Transverse colon (tissue), 4 donors: ENCODE data around the gene USP28. TPM values are rescaled to one million over a fixed set of nuclear protein-coding genes. Genes with fewer than 3 reads are reported as not detected.

ENCODE experiments used
- DNase-seq: peaks from one replicate; pipeline ENCODE4 v3.0.0-alpha.2; 2019
- H3K27ac ChIP-seq, 4 donors: fragments of 200-600 bp; sonication (generic); 2 replicates each; pipeline ENCODE4 v1.5.1; 2016 to 2018; ENCODE audit warnings: inconsistent platforms in 4 of 4
- H3K27me3 ChIP-seq: fragments of 200-600 bp; sonication (generic); 2 replicates; pipeline ENCODE4 v1.5.1; 2017; ENCODE audit warnings: inconsistent platforms
- H3K36me3 ChIP-seq, 4 donors: fragments of 200-600 bp; sonication (generic); 2 replicates each; pipeline ENCODE4 v1.5.1; 2017 to 2019; ENCODE audit warnings: inconsistent platforms in 4 of 4
- H3K4me1 ChIP-seq, 4 donors: fragments of 200-600 bp; sonication (generic); 2 replicates each; pipeline ENCODE4 v1.5.1; 2017 to 2020; ENCODE audit warnings: inconsistent platforms in 4 of 4
- H3K4me3 ChIP-seq, 4 donors: fragments of 200-600 bp; sonication (generic); 1 replicate in 1 of 4; 2 replicates in 3 of 4; pipeline versions ENCODE4 v1.5.1 to v1.6.1; 2017 to 2019; ENCODE audit warnings: inconsistent platforms in 4 of 4
- H3K9me3 ChIP-seq, 2 donors: fragments of 200-600 bp; sonication (generic); 2 replicates each; pipeline ENCODE4 v1.5.1; 2017 to 2019; ENCODE audit warnings: inconsistent platforms in 2 of 2
- CTCF ChIP-seq, 5 experiments: fragments of 200-600 bp in 3 of 5; fragments of 450-650 bp in 2 of 5; sonication (generic) in 3 of 5; IDR thresholded peaks; 1 replicate in 2 of 5; 2 replicates in 3 of 5; pipeline ENCODE4 v1.5.1; 2016 to 2017; ENCODE audit warnings: antibody characterized with exemption in 5 of 5, inconsistent platforms in 3 of 5, mild to moderate bottlenecking in 2 of 5, moderate library complexity in 1 of 5
- EP300 ChIP-seq: sonication (generic); formaldehyde crosslinking; IDR thresholded peaks from one replicate; pipeline ENCODE4 v1.6.1; 2017; ENCODE audit warnings: antibody characterized with exemption, low read depth
- POLR2A ChIP-seq: fragments of 450-650 bp; IDR thresholded peaks from one replicate; pipeline ENCODE4 v1.6.1; 2016; ENCODE audit warnings: antibody characterized with exemption, mild to moderate bottlenecking, moderate library complexity
- POLR2AphosphoS5 ChIP-seq, 3 donors: sonication (generic); formaldehyde crosslinking; IDR thresholded peaks; one replicate each; pipeline ENCODE4 v1.6.1; 2016; ENCODE audit warnings: antibody characterized with exemption in 3 of 3
- WGBS, 2 donors: methylation state at CpG; one replicate each; pipeline ENCODE4 v1.1.5; 2018; ENCODE audit warnings: low coverage in 1 of 2; 5-methylcytosine and 5-hydroxymethylcytosine counted together
- in situ Hi-C, 4 donors: fragments of 200-750 bp; cut with MboI; loops; one replicate each; pipeline versions ENCODE4 v1.15.0 to v1.15.1; 2017; ENCODE audit warnings: low sequenced_read_pairs in 3 of 4, low pct_ligation_motif_present in 1 of 4, low pct_unique_long_range_greater_than_20kb in 1 of 4
- intact Hi-C: fragments of 100-400 bp; cut with DNase I; formaldehyde crosslinking; loops from one replicate; pipeline ENCODE4 v1.15.1; 2023; ENCODE audit warnings: low total_unique reads
- total RNA-seq, 4 donors: library from RNA; depleted of rRNA; stranded (reverse); fragments of >200 nt; gene quantifications; one replicate each; pipeline ENCODE4 v1.1.0, GENCODE V29; 2016

USP28 gene
- total RNA-seq, 4 donors from 2014 or later, result 10.1 to 28.3 (median 19.0) TPM

GRCh38 chr11:113907681-113908080 is 32.3 kb upstream of the USP28 start:
- Histone ChIP-seq H3K27me3 (peaks cover 9% of the 10 kb centered on the region), H3K36me3 (no peaks in the 10 kb centered on the region), H3K4me1 (peaks cover 0 to 17% (median 8%) of the 10 kb centered on the region in 4 donors), H3K27ac (no peak overlapping the region), H3K9me3 (no peaks in the 10 kb centered on the region), H3K4me3 (no peak overlapping the region)
- 76 to 77% methylated on average over 6 to 8 of the region's 8 CpGs for WGBS, 2 donors
- TF ChIP-seq EP300 (no peak), POLR2AphosphoS5 (IDR thresholded peaks at IDR 0.05) (no peak), POLR2A (no peak), CTCF (IDR thresholded peaks at IDR 0.05) (no peak)
- intact Hi-C loops (no loop called here), in situ Hi-C loops (loop anchor here in 1 of 4 donors (10.0 kb wide), 1 partner anchor 347 kb away; no protein-coding TSS in a partner anchor)
- no peak for DNase-seq

DNA sequence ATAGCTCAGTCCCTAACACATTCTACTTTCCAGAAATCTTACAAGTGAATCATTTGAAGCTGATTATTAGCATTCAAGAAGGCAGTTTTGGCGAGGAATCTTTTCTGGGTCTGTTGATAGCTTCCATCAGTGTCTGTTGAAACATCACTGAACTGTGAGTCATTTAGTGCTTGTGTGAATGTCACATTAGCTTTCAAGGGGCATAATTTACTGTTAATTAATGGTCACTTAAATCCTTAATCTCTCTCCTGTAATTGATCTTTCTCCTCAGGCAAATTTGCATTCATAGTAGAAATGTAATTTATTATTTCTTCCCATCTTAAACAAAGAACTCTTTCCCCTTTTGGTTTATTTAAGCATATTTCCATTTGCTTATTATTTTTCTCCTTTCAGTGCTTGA is 31.8 kb upstream of the USP28 start:
- no peak for DNase-seq
- H3K27me3 ChIP-seq, result peaks cover 9% of the 10 kb centered on the region
- peaks cover 0 to 17% (median 8%) of the 10 kb centered on the region in 4 donors for H3K4me1 ChIP-seq
- TF ChIP-seq POLR2A (no peak), CTCF (IDR thresholded peaks at IDR 0.05) (no peak), EP300 (no peak), POLR2AphosphoS5 (IDR thresholded peaks at IDR 0.05) (no peak)
- in situ Hi-C loops (loop anchor here in 1 of 4 donors (10.0 kb wide), 1 partner anchor 348 kb away; no protein-coding TSS in a partner anchor), intact Hi-C loops (no loop called here)
- H3K9me3 ChIP-seq, result no peaks in the 10 kb centered on the region
- WGBS, 2 donors, result 33 to 58% methylated on average over 1 of the region's 1 CpG
- H3K36me3 ChIP-seq, result no peaks in the 10 kb centered on the region
- no peak overlapping the region for H3K4me3 ChIP-seq
- H3K27ac ChIP-seq, result no peak overlapping the region

DNA sequence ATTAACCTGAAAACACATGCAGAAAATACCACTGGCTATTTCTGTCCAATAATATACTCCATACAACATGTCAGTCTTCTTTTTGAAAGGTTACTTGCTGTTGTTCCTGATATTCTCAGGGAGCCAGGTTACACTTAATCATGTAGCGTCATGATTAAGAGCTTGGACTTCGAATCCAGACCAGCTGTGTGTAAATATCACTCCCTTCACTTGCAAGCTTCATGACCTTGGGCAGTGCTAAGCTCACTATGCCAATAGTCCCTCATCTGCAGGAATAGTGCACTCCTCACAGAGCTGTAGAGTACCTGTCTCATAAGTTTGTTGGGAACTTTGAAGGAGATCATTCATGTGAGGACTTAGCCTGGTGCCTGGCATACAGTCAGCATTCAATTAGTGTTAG is 31.1 kb upstream of the USP28 start:
- Histone ChIP-seq H3K36me3 (no peaks in the 10 kb centered on the region), H3K4me1 (peaks cover 0 to 17% (median 8%) of the 10 kb centered on the region in 4 donors), H3K4me3 (no peak overlapping the region), H3K27ac (peak overlapping the region in 1 of 4 donors; percentile 23), H3K9me3 (no peaks in the 10 kb centered on the region), H3K27me3 (peaks cover 9% of the 10 kb centered on the region)
- TF ChIP-seq EP300, result no peak
- TF ChIP-seq CTCF (IDR thresholded peaks at IDR 0.05), result no peak
- TF ChIP-seq POLR2A, result no peak
- peak in 1 of 3 donors; percentile 2 for TF ChIP-seq POLR2AphosphoS5 (IDR thresholded peaks at IDR 0.05)
- no peak for DNase-seq
- intact Hi-C loops (no loop called here), in situ Hi-C loops (loop anchor here in 1 of 4 donors (10.0 kb wide), 1 partner anchor 348 kb away; no protein-coding TSS in a partner anchor)
- WGBS, 2 donors, result 39% methylated on average over 2 of the region's 2 CpGs; no CpG with 5 or more reads in 1 of the 2 donors

DNA sequence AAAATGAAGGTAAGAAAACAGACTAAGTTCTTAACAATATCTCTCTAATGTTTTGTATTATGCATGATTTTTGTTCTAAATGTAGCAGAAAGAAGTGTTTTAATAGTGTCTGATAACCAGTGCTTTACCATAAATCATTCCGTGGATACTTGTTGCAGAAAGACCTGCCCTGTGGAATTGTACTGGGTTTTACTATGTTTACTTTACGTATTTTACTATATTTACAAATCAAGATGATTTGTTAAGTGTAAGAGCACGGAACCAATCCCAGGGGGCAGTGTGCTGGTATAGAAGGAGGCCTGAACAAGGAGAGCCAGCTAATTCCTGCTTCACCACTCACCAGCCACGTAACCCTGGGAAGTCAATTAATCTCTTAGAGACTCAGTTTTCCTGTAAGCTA is 30.7 kb upstream of the USP28 start:
- H3K27ac ChIP-seq, result peak overlapping the region in 1 of 4 donors; percentile 23
- H3K4me1 ChIP-seq, result peaks cover 0 to 17% (median 8%) of the 10 kb centered on the region in 4 donors
- in situ Hi-C loops, result loop anchor here in 1 of 4 donors (10.0 kb wide), 1 partner anchor 349 kb away; no protein-coding TSS in a partner anchor
- H3K9me3 ChIP-seq, result no peaks in the 10 kb centered on the region
- H3K4me3 ChIP-seq, result no peak overlapping the region
- intact Hi-C loops, result no loop called here
- DNase-seq, result peak; percentile 72
- no peaks in the 10 kb centered on the region for H3K36me3 ChIP-seq
- peaks cover 9% of the 10 kb centered on the region for H3K27me3 ChIP-seq
- 36 to 44% methylated on average over 4 of the region's 4 CpGs for WGBS, 2 donors
- TF ChIP-seq EP300 (no peak), POLR2AphosphoS5 (IDR thresholded peaks at IDR 0.05) (peak; percentile 4 to 32 (median 7)), CTCF (IDR thresholded peaks at IDR 0.05) (peak; percentile 11 to 52 (median 44))
